SW 1271 (cell line): ENCODE results near the gene HSCB.
"Not testable (repeated sequence)": the region's sequence is repeated elsewhere in the genome, so short reads cannot be mapped to it uniquely, and the experiment has no call there.

ENCODE experiments used
- DNase-seq, 2 experiments: peaks; one replicate each; lab custom pipeline; 2025; lab: John Stamatoyannopoulos, UW

Gene HSCB

DNA sequence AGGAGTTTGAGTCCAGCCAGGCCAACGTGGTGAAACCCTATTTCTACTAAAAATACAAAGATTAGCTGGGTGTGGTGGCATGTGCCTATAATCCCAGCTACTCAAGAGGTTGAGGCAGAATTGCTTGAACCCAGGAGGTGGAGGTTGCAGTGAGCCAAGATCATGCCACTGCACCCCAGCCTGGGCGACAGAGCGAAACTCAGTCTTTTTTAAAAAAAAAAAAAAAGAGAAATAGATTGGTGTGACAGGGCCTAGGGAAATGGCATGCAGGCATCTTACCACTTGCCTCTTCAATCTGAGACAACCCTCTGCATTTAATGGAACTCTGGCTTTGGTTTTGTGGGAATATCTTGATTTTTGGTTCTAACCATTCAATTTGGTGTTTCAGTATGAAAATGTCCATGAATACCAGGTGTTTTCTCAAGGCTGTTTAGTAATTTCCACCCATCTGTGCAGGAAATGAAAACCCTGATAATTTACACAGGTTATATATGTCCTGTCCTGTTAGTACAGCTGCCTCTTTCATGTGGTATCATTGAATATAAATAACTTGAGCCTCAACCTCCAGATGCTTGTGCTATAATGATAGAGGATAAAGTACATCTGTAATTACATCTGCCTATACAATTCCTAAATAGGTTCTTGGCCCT is 50.1 kb downstream of the HSCB start:
- no peak for DNase-seq

DNA sequence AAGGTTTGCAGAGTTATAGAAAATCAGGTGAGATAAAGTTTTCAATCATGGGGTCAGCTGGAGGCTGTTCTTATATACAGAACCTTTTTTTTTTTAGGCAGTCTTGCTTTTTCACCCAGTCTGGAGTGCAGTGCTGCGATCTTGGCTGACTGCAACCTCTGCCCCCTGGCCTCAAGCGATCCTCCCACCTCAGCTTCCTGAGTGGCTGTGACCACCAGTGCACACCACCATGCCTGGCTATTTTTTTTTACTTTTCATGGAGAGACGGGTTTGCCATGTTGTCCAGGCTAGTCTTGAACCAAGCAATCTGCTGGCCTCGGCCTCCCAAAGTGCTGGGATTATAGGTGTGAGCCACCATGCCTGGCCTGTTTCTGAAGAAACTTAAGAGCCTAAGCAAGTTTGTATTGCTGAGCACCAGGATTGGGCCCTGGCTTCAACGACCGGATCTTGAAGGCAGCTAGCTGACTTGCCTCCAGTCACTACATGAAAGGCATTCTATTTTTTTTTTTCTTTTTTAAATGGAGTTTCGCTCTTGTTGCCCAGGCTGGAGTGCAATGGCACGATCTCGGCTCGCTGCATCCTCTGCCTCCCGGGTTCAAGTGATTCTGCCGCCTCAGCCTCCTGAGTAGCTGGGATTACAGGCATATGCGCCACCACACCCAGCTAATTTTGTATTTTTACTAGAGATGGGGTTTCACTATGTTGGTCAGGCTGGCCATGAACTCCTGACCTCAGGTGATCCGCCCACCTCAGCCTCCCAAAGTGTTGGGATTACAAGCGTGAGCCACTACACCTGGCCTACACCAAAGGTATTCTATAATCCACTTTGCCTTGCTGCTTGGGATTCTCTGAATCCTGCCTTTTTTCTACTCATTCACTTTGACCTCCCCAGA is 50.9 kb downstream of the HSCB start:
- DNase-seq = no peak

- DNase-seq = no peak
These were observed 52.2 kb downstream of the HSCB start for GRCh38 chr22:28793976-28794584.

DNA sequence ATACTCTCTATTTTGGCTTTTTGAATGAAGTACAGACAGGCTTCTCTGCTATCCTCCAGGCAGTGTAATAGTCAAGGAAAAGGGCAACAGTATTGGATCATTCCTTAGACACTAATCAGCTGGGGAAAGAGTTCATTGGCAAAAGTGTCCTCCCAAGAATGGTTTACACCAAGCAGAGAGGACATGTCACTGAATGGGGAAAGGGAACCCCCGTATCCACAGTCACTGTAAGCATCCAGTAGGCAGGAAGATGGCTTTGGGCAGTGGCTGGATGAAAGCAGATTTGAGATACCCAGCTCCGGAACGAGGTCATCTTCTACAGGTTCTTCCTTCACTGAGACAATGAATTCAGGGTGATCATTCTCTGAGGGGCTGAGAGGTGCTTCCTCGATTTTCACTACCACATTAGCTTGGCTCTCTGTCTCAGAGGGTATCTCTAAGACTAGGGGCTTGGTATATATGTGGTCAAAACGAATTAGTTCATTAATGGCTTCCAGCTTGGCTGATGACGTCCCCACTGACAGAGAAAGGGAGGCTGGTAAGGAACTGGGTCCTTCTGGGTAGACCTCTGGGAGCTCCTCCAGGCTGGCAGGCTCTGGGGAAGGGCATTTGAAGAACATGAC is 53.3 kb downstream of the HSCB start:
- no peak for DNase-seq

DNA sequence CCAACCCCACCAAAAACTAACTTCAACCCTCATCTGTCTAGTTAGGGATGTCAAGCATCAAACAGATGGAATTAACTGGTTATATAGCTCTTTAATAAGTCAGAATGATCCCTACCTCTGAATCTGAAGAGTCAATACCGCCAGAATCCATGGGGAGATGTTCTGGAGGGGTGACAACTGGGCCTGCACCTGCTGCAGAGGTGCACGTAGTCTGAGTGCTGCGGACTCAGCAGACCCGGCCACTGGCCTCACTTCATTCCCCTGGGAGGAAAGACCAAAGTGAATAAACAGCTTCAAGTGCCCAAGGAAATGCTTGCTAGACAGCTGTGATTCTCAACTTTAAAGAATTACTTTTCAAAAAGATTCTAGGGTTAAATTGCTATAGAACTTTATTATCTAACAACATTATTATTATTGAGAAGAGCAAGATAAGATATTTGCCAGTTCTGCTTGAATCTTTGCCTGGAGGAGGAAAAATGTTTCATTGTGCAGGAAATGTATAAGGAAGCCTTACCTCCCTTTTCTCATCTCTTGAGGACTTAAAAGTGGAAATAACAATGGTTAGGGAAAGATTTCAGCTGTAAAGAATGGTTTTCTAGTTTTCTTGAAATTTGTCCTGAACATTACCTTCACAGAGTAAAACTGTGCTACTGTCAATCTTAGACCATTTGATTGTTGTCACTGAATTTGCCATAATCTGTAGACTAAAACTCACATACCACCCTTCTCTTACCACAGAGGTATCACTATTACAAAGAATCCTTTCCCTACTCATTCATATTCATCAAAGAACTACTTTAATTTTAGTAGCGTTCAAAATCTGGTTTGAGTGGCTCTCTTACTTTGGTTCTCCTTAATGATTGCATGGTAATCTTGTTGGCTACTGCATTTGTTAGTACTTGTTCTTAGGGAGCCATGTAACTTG is 54.4 kb downstream of the HSCB start:
- DNase-seq = no peak

DNA sequence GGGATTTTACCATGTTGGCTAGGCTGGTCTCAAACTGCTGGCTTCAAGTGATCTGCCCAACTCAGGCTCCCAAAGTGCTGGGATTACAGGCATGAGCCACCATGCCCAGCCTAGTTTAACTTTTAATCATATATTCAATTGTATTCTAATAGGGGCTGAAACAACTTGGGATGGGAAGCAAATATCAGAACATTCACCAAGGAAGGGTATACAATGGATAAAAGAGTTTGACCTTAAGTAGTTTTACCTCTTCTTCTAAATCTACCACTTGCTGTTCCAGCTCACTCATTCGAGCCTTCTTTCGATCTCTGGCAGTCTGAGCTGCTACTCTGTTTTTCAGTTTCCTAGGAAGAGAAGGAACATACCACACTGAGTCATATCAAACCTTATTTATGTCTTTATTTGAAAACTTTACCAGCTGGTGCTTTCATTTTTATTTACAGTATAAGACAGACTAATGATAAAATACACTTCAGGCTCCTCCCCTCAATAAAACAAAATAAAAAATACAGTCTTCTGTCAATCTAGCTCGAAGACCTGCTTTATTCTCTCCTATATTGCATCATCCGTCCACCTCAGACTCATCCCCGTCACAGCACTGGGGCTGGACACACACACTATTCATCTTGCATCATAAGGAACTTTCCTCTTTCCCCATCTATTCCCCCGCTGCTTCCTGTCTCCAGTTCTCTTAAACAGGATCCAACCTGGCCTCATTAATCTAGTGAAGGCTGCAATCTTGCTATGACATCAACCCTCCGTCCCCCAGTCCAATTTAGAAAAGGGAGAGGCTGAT is 57.2 kb downstream of the HSCB start:
- DNase-seq = peak in 1 of 2 experiments; percentile 46

GRCh38 chr22:28799606-28800307 is 57.9 kb downstream of the HSCB start:
- DNase-seq = peak in 1 of 2 experiments; percentile 10

DNA sequence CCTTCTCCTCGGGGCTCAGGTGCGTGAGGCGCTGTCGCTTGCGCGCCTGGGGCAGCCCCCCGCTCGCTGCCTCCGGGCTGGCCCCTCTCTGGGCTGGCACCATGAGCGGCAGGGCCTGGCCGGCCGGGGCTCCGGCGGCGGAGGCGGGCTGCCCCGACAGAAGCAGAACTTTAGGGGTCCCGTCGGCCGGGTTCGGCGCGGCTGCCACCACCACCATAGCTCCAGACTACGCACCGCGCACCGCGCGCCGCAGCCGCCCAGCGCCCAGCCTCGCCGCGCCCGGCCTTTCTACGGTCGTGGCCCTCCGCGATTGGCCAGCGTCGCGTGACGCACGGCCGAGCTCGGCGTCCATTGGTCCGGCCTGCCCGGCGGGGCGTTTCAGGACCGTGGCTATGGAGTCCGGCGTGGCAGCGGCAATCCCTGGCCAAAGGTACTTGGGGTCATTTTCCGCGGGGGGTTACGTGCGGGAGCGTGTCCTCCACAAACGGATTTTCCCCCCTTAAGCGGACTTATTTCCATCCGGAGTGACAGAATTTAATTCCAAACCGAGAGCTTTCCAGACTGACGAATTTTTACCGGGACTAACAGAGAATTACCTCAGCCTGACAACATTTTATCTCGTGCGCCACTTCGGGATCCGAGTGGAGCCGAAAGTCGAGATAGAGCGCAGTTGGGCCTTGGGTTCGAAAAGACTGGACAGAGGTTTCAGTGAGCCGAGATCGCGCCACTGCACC is 58.6 kb downstream of the HSCB start, which contains the start of gene XBP1:
Gene XBP1, minus strand, starts transcription at position 262 of the 734 bp plus-strand sequence.
- DNase-seq = peak; percentile 23 to 57

DNA sequence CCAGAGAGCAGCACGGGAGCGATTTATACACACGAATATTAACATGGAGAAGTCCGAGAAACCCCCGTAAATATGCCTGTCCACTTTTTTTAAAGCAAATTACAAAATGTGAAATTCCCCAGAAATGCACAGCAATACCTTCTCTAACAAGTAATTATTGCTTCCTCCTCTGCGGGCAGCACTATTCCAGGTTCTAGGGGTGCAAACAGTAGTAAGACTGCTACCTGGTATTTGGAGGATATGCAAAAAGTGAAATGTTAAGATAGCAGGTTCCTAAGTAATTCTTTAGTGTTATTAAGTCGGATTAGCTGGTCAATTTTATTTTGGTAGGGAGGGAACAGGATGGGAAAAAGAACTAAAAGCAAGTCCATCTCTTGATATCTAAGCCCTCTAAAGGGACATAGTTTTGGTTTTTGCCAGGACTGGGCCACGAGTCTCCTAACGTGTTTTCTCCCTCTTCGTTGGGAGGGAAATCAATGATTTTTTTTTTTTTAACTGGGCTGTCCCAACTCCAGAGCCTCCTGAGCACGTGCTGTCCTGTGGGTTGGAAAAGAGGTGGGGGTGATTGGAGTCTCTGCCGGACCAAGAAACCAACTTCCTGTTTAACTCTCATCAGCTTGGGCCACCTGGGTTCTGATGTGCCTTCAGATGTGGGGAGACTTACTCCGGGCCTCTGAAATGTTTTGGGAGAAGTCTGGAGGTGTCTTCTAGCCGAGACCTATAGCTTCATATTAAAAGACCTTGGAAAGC is 60.2 kb downstream of the HSCB start:
- no peak for DNase-seq

- no peak for DNase-seq
These were observed 60.8 kb downstream of the HSCB start for GRCh38 chr22:28802595-28803123.

GRCh38 chr22:28805426-28805825 is 63.6 kb downstream of the HSCB start:
- DNase-seq = not testable (repeated sequence)
